Fibroblast of mammary gland (primary cell): Measurements from ENCODE around the gene LAMC3.

Source experiments
- DNase-seq: peaks from one replicate; pipeline ENCODE4 v3.0.0-alpha.2; 2010; ENCODE audit warnings: low read depth
- H3K4me3 ChIP-seq: 2 replicates; pipeline ENCODE4 v1.5.1; 2011; ENCODE audit warnings: low read depth, mild to moderate bottlenecking, low read length, moderate library complexity; ENCODE audit not compliant: control insufficient read depth
- TF ChIP-seq, protein P1 (sequence below): conservative IDR thresholded peaks from 2 replicates; pipeline ENCODE4 v1.5.1; 2011; ENCODE audit warnings: low read depth, low read length, inconsistent platforms; ENCODE audit not compliant: control insufficient read depth, insufficient read depth

The LAMC3 gene

DNA sequence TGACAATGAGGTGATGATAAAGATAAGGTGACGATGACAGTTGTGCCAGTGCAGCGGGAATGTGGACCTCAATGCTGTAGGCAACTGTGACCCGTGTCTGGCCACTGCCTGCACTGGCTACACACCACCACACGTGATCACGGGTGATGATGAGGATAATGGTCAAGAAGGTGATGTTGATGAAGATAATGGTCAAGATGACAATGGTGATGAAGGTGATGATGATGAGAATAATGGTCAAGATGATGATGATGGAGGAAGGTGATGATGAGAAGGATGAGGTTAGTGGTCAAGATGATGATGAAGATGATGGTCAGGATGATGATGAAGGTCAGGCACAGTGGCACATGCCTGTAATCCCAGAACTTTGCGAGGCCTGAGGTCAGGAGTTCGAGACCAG is 56.6 kb downstream of the LAMC3 start:
- no peak for DNase-seq
- H3K4me3 ChIP-seq = no peak overlapping the region
- TF ChIP-seq, protein P1, sequence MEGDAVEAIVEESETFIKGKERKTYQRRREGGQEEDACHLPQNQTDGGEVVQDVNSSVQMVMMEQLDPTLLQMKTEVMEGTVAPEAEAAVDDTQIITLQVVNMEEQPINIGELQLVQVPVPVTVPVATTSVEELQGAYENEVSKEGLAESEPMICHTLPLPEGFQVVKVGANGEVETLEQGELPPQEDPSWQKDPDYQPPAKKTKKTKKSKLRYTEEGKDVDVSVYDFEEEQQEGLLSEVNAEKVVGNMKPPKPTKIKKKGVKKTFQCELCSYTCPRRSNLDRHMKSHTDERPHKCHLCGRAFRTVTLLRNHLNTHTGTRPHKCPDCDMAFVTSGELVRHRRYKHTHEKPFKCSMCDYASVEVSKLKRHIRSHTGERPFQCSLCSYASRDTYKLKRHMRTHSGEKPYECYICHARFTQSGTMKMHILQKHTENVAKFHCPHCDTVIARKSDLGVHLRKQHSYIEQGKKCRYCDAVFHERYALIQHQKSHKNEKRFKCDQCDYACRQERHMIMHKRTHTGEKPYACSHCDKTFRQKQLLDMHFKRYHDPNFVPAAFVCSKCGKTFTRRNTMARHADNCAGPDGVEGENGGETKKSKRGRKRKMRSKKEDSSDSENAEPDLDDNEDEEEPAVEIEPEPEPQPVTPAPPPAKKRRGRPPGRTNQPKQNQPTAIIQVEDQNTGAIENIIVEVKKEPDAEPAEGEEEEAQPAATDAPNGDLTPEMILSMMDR = no peak

DNA sequence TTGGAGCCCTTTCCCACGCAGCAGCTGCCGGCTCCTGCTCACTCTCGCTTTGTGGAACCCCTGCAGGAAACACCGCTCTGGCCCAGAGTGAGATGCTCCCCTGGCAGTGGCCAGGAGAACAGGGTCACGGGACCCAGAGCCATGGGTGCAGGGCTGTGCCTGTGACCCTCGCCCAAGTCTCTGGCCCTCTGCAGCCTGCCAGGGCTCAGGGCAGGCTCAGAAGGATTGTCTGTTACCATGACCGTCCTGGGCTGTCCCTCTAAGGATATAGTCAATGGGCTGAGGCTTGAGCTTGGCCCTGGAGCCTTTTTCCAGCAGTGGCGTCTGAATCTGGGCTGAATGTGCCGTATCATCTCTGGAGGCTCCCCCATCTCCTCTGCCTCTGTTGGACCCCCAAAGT is 58.7 kb downstream of the LAMC3 start:
- TF ChIP-seq, protein P1 = no peak
- DNase-seq = no peak
- no peak overlapping the region for H3K4me3 ChIP-seq

DNA sequence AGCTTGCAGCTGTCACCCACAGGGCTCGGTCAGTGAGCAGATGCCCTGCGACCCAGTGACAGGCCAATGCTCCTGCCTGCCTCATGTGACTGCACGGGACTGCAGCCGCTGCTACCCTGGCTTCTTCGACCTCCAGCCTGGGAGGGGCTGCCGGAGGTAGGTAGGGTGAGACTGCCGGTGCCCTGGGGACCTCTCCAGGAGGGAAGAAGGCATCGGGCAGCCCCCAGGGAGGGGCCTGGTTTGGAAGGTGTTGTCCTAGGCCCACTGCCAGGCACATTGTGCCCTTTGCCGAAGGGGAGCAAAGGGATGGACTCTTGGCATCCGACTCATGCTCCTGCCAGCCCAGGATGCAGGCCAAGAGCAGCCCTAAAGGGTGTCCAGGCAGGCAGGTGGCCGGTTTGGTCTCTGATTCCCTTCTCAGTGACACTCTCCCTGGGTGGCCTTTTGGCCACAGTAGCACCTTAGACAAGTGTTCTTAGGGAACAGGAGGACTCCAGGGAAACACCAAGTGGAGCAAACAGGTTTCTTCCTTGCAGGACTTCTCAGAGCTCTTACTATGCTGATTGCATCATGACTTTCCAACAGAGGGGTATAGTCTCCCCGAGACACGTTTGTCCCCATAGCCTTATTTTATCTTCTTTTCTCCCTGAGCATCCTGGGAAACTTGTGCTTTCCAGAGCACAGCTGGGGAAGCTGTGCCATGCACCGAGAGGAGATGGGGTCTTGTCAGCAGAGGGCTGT is 59.3 kb downstream of the LAMC3 start:
- TF ChIP-seq, protein P1 = no peak
- no peak for DNase-seq
- H3K4me3 ChIP-seq = no peak overlapping the region

DNA sequence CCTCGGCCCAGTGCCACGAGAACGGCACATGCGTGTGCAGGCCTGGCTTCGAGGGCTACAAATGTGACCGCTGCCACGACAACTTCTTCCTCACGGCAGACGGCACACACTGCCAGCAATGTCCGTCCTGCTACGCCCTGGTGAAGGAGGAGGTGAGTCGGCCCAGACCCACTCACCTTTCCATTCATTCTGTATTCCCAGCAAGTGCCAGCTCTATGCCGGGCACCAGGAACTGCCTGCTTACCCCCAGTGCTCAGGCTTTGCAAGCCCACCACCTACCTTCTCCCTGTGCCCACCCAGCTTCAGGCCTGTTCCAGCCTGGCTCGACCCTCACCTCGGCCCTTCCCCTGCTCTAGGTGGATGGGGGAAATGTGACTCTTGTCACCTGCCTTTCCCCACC is 60.7 kb downstream of the LAMC3 start:
- H3K4me3 ChIP-seq = no peak overlapping the region
- TF ChIP-seq, protein P1 = no peak
- DNase-seq = no peak

DNA sequence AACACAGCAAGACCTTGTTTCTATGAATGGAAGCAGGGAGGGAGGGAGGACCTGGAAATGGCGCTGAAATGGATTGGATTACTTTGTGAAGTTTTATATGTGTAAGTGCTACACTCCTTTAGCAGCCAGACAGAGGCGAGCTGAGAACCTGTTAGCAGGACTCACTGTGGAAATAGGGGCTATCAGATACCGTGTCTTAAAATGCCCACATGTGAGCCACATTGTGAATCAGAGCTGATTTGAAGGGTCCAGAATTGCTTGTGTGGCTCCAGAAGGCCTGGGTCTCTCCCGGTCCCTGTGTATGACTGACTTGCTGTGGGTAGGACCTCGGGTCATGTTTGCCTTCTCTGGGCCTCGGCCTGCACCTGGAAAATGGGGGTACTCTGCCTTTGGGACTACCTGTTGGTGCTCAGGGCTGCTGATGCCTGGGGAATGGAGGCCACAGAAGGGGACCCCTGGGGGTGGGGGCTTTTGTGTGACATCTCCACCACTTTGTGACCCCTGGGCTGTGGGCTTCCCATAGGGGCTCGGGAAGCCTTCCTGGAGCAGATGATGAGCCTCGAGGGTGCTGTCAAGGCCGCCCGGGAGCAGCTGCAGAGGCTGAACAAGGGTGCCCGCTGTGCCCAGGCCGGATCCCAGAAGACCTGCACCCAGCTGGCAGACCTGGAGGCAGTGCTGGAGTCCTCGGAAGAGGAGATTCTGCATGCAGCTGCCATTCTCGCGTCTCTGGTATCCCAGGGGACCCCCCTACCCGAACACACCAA is 63.3 kb downstream of the LAMC3 start:
- DNase-seq = no peak
- no peak overlapping the region for H3K4me3 ChIP-seq
- TF ChIP-seq, protein P1 = no peak

DNA sequence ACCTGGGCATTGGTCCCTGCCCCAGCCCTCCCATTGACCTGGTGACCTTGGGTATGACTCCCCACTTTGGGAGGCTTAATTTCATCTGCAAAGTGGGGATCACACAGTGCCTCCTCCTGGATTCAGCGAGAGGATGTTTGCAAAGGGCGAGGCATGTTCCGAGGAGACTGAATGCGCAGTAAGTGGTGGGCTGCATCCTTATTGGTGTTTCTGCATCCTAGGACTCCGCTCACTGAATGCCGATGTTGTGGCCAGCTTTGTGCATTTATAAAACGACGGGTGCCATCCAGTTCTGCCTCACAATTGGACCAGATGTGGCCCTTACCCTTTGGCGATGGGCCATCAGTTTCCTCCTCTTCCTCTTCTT is 63.9 kb downstream of the LAMC3 start:
- TF ChIP-seq, protein P1 = no peak
- no peak for DNase-seq

More for the DNA sequence above, 63.9 kb downstream of the LAMC3 start:
- no peak overlapping the region for H3K4me3 ChIP-seq
